ENCODE measurements around the gene GLI3.

The GLI3 gene

DNA sequence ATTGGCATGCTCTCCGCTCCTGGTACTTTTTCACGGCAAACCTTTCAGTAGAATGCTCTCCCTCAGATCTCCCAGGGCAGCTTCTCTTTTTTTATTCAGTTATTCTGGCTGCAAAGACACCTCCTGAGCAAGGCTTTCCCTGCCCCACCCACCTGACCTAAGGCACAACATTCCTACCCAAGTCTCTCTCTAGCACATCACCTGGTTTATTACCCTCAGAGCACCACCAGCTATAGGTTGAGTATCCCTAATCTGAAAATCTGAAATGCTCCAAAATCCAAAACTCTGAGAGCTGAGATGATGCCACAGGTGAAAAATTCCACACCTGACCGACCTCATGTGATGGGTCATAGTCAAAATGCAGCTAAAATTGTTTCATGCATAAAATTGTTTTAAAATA is 99.6 kb downstream of the GLI3 start:
- DNase-seq: no peak

DNA sequence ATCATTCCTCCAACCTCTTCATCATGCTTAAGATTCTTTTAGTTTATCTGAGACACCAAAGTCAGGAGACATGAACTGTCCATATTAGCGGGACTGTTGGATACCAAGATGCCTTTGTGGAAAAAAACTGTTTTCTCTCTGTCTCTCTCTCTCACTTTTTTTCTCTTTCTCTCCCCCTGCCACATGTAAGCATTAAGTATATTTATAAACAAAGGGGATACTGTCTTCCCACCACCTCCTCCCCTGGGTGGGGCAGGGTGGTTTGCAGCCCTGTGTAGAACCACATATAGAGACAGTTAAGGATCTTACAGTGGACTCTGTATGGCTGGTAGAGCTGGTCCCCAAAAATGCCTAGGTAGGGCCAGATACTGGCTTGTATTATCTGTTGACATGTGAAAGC is 101.3 kb downstream of the GLI3 start:
- no peak for DNase-seq

DNA sequence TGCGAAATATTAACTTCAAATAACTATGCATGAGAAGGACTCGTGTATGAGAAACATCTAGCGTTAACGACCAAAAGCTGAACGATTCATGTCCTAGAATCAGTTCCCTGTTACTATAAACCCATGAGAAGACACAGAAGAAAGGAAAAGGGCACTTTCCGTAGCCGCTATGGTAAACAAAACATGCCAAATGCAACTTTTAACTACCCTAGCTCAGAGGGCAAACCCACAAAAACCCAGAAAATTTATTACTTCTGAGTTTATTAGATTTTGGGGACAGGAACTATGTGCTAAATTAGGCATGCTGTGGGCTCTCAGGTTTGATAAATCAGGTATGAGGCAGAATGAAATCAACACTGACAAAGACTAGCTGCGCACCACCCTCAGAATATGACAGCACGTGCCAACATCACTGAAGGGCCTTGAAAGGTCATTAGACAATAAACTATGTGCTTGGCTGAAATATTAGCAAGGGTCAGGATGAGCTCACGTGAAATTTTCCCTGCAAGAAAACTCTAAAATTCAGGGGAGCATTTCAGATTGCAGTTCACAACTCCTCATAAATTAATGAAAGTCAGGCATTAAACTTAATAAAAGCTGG is 102.6 kb downstream of the GLI3 start:
- no peak for DNase-seq

DNA sequence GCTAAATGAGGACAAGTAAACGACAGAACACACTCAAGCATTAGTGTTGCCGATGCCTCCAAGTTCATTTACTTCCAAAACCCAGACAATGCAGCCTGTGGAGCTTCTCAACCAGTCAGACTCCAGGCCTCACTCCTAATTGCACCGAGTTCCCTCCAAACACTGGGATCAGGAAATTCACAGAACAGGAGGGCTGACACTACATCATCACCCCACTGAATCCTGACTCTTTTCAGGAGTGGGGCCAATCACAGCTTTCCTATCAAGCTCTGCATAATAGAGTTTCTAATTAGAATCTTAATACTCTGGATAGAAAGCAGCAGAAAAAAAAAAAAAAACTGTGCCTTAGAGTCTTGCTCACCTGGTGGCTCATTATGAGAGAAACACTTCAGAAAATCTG is 103.7 kb downstream of the GLI3 start:
- DNase-seq: no peak

DNA sequence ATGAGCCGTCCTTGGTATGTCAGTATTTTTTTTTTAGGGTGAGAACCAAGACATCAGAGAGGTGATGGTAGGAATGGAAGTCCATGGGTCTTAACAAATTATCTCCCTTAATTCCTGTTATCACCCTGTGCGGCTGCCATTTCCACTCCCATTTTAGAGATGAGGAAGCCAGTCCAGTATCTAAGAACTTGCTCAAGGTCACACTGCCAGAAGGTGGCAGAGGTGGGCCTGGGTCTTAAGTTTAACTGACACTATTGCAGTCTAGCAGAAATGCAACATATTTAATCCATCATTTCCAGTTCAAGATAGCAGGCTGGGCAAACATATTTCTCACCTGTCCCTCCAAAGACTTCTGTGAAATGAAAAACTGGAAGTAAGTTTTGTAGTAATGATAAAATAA is 108.3 kb downstream of the GLI3 start:
- DNase-seq: no peak

DNA sequence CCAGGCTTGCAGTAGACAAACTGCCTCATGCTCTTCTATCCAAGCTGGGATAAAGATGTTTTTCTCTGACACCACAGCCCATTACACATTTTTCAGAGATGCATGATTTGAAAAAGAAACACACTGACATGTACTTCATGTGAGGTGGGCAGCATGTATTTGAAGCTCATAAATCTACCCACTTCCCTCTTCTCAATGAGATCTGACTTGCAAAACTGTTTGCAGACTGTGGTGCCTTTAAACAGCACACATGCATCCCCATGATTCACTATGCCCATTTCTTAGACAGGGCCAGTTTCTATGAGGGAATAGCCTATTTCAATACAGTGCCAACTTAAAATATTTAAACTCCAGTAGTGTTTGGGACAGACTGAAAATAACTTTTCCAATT is 109.8 kb downstream of the GLI3 start:
- DNase-seq: no peak

DNA sequence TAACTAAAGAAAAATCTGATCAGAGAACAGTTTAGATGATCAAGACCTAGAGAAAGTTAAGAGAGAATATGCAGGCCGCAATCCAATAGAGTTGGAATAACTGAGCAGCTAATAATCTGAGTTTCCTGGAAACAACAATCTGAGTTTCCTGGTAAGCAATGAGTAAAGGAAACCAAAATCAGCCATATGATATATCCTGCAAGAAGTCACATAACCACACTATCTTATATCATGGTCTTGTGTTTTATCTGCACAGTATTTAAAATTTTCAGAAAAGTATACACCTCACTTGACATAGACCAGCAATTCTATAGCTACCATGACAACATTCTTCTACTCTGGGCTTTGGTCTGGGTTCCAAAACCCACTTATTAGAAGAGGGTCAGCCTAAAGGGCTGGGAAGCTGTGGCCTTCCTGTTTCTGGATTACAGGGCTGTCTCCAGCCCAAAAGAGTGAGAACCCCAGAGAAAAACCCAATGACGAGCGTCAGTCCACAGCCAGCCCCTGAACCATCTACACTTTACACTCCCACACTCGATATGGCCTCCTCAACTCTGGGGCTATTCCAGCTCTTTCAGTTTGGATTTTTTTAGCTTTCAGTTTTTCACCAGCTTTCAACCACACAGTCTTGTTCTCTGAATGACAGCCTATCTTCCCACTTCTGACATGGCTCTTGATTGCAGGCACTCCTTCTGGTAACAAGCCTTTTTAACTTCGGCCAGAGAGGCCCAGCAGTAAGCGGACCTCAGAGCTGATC is 110.4 kb downstream of the GLI3 start:
- no peak for DNase-seq

DNA sequence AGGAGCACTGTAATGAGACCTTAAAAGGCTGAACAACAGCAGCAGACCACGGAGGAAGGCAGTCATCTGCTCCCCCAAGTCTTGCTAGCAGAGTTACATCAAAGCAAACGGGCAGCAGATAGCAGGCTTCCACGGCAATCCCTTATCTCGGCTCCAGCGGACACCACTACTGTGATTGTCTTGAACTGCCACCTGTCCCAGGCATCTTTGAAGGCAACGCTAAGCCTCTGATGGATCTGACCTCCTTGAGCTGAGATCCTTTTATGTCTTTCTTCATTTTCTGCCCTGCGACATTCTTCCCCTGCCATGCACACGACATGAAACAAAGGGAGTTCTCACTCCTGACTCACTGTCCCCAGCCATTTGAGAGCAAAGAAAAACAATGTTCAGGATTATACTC is 111.7 kb downstream of the GLI3 start:
- no peak for DNase-seq

DNA sequence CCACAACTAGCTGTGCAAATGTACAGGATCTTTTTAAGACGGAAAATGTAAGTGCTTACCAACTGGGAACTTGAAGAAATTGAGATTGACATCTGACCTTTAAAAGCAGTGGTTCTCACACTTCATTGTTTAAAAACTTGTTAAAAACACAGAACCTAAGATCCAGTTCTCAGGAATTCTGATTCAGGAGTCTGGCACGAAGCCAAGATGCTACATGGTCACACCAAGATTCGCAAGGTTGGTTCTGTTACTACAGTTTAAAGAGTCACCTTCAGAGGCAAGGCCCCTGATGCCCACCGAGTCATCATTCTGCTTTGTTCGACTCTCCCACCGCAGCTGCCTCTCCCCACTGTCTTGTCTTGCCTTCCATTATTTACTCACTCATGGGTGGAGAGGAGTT is 113.3 kb downstream of the GLI3 start:
- no peak for DNase-seq

DNA sequence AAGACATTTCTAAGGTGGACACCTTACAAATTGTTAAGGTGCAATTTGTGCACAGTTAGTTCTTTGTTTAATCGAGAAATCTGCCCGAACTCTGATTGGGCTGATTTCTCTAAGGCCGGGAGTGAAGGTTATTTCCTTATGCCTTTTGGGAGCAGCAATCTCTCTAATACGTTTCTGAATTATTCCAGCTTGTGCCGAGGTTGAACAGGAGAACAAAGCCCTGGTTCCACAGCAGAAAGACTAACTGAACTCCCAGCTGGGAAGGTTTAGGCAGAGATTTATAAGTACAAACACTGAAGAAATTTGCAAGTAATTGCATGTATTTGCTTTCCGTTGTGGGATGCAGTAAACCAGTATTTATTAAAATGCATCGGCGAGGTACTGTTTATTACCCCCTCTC is 116.8 kb downstream of the GLI3 start:
- no peak for DNase-seq

DNA sequence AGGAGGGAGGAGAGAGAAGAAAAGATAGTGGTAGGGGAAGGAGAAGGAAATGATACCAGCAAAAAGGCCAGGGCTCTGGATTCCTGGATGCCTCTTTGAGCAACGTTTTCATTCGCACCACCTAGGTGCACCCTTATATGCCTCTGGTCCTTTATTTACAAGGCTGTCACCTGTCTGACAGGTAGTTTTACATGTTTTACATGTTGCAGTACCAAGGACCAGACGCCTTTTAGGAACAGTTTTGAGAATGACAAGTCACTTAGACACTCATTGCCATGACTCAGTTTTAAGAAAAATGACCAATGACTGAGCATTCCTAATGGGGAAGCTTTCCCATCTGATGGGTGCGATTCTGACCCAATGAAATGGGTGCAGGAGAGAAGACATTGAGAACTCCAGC is 119.8 kb downstream of the GLI3 start:
- DNase-seq: no peak

DNA sequence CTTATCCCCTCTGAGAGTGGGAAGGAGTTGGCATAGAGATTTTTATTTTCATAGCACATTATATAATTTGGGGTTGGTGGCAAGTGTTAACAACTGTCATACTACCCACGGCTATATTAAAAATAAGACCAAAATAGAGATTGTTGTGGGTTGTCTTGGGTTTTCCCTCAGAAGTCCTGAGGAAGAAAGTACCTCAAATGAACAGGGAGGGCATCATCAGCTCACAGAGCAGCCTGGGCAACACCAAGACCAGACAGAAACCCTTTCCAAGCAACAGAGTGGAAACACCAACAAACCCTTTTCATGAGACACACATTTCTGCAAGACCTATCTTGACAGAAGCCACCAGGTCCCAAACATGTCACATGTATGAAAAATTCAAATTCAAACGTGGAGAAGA is 121.2 kb downstream of the GLI3 start:
- no peak for DNase-seq

DNA sequence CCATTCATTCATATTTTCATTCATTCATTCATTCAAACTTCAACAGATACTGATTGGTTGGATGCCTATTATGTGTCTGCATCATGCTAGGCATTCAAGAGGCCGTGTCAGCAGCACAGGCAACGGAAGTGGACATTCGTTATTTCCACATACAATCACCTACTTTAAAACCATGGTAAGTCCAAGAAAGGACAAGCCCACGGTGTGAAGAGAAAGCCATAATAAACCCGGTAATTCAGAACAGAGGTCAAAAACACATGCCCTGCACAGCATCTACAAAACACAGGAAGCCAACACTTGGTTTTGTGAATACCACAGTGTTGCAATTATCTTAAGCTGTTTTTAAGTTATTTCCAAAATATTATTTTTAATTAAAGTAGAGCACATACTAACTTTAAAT is 126.7 kb downstream of the GLI3 start:
- no peak for DNase-seq

DNA sequence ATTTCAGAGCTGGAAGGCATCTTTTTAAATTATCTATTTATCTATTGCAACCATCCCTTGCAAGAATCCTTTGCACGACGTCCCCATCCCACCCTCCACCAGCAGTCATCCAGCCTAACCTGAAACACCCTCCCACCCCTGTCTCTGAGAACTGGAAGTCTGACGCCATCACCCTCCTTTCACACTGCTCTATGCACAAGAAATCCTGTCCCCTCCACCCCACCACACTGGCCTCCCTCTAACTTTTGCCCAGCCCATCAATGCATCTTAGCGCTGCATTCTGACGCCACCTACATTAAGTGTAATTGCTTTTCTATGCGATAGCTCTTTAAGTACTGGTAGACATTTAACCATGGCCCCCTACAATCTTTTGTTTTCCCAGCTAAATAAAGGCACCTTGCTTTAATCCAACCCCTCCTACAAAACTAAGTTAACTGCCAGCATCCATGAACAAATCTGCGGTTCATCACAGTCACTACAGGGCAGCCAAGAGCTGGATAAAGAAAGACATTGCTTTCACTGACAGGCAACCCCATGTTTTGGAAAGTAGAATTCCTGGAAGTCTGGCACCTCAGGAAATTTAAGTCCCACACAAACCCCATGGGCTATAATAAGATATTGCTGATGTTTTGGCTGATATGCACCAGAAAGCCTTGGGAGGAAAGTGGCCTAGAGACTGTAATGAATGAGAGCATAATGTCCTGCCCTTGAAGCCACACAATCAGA is 128.0 kb downstream of the GLI3 start:
- no peak for DNase-seq

DNA sequence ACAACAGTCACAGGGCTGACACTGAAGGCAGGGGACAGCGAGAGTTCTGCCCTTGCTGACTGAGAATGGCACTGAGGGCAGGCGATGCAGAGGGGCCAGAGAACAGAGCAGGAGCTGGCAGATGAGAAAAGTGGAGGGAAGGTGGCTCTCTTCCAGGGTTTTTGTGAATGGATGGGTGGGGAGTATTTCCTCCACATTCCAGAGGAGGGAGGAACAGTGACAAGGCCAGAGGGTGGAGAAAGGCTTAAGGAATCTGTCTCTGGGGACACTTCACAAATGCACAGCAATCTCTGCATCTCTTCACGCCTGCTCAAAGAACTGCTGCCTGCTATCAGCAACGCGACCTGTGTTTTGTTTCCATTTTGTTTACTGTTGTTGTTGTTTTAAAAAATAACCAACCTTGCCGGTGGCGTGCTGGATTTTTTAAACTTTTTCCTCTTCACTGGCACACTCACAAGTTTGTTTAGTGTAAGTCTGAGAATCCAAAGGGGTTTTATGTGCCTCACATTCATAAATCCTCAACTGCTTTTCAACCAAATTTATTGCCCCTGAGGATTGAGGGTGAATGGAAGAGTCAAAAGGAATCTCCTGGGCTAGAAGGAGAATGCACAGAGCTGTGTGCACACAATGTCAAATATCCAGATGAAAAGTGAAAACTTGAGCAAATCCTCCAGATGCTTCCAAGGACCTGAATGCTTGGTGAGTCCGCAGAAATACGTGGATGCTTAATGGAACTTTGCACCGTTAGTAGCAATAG is 129.3 kb downstream of the GLI3 start:
- no peak for DNase-seq

DNA sequence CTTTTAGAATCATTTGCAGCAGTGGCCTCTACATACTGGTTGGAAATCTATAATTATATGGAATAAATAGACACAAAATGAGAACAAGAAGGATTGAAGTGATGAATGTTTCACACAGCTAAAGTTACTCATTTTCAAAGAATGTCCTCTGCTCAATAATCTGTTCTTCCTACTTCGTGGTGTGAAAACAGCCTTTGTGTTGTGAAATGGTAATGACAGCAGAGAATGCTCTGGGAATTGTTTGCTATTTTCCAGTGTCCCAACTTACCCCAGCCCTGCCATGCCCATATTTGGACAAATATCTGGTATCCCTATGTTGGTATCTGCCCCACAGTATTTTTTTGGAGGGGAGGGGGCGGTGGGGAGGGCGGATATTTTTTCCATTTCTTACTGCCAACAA is 130.4 kb downstream of the GLI3 start:
- DNase-seq: no peak

DNA sequence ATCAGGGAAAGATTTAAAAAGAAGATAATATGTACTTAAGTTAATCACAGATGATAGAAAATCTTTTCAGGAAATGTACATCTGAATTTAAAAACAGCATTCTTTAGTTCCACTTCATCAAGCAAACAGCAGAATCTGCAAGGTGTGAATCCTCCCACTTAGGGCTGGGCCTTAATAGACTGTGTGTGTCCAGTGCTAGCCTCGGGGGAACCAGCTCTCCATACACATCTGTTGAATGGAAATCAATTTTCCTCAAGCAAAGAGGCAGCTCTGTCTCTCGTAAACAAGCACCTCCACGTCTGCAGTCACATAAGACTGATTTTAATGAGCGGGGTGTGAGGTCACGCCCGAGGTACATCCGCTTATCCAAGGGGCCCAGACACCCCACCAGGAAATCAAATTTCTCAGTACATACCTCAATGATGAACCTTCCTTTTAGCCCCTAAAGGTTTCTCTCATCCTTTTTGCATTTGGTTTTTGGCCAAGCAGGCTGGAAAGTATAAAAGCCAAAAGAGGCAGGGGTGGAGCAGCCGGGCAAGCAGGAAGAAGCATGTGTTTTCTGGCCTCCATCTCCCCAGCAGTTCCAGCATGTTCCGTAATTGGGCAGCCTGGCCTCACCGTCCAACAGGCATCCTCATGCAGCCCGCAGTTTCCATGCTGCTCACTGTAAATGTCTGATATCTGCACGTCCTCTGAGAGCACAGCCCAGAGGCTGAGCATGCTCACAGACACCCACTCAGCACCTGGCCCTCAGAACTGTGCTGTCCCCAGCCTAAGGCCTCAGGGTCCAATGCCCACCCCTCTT is 131.3 kb downstream of the GLI3 start:
- DNase-seq: no peak

DNA sequence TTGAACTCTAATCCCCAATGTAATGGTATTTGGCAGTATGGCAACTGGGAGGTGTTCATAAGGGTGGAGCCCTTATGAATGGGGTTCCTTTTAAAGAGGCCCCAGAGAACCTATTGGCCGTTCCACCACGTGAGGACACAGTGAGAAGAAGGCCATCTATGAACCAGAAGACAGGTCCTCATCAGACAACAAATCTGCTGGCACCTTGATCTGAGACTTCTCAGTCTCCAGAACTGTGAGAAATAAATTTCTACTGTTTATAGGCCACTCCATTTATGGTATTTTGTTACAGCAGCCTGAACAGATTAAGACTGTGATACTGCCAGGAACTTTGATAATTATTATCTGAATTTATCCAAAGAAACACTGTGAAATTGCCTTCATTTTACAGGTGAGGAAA is 132.3 kb downstream of the GLI3 start:
- DNase-seq: no peak

DNA sequence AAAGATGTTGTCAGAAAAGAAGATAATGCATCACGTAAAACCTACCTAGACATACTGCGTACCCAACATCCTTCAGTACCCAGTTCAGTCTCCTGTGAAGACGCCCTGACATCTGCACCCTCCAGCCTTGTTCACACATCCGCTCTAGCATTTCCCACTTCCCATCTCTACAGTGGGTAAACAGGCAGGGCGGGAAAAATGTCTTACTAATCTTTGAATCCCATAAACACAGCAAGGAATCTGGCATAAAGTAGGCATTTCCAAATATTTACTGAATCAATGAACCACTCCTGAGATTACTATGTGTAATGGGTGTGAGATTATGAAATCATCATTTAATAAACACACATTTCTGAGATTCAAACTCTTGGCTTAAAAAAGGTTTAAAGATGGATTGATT is 132.8 kb downstream of the GLI3 start:
- DNase-seq: no peak

DNA sequence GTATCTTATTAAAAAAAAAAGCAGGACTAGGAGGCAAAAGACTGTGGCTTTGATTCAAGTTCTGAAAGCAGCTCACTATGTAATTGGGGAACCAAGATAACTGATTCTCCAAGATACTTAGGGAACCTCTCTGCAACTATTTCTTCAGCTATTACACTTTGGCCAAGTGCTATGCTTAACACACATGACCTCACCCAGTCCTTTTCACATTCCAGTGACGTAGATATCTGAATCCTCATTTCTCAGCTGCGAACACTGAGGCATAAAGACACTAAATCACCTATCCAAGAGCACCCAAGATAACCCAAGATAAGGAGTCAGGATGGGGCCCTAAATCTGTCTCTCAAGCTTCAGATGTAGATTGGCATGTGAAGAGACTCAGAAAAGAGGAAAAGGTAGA is 133.6 kb downstream of the GLI3 start:
- DNase-seq: no peak

DNA sequence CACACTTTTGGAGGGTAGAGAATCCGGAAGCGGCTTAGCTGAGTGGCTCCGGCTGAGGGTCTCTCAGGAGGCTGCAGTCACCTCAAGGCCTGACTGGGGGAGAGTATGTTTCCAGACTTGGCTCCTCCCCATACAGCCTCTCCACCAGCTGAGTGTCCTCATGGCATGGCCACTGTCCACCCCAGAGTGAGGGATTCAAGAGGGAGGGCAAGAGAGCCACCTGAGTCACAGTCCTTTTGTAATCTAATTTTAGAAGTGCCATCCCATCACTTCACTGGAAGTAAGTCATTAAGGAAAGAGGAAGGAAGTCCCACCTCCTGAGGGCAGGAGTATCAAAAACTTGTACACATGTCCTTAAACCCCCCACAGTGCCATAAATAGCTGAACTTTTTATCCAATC is 134.0 kb downstream of the GLI3 start:
- DNase-seq: no peak

DNA sequence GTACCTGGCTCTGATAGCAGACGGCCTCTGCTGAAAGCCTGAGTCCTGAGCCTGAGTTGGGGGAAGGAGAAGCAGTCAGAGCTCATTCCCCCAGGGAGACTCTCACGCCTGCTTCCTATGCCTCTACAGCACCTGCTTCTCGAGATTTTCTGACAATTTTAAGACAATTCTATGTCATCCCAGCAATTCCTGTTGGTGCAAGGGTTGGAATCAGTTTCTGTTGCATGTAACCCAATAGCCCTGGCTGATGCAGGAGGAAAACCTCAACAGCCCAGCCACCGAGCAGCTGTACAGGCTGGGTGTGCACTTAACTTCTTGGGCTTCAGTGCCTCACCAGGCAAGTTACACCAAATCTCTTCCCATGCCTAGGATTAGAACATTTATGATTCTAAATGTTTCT is 134.7 kb downstream of the GLI3 start:
- DNase-seq: no peak

DNA sequence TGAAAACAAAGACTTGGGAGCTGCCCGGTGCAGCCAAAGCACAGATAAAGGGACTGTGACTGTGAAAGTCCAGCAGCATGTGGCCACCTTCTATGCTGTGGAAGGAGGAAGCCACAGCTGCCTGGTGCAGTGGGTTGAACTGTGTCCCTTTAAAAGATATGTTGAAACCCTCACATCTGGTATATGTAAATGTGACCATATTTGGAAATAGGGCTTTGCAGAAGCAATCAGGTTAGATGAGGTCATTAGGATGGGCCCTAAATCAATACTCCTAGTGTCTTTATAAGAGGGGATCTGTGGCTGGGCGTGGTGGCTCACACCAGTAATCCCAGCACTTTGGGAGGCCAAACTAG is 136.9 kb downstream of the GLI3 start:
- DNase-seq: no peak
